Measurements from ENCODE around the gene CCNL2.
A peak's percentile ranks its signal among the peaks of the same experiment; 100 is the strongest.
"Not testable (repeated sequence)": the region's sequence is repeated elsewhere in the genome, so short reads cannot be mapped to it uniquely, and the experiment has no call there.

CCNL2 gene

DNA sequence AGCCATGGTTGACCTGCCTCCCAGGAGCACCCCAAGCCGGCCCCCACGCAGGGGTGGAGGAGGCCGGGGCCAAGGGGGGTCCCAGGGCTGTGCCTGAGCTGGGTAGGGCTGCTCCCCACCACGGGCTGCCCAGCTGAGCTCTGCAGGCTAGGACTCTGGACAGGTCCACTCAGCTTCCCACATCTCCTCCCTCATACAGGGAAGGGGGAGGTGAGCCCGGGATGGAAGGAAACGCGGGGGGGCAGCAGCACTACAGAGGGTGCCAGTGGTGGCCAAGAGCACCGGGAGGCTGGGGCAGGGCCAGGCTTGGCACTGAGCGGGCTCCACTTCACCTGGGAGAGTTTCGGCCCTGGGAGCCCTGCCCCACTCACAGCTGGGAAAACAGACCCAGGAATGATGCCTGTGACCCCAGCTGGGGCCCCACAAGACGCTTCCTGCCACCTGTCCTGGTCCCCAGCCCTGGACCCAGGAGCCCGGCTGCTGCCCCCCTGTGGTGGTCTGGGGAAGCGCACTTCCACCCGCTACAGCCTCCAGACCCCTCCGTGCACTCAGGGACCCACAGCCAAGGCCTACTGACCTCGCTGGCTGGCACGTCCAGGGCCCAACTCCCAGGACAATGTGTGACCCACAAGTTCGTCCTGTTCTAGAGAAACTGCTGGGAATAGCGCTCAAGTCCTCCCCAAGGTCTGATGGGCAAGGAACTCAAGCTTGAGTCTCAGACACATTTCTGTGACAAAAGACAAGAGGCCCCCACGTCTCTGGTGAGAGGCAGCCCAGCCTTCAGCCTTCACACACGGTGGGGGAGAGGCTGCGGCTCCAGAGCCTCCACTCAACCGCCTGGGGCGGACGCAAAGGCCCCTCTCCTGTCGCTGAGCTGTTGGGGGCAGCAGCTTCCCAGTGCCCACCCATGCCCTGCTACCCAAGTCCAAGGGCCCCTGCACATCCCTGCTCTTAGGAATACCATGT lies 27.1 kb downstream of the CCNL2 start:
- H3K9ac ChIP-seq (ENCODE audit: low read depth, low read length, poor library complexity), result no peak overlapping the region
- H4K8ac ChIP-seq (ENCODE audit: low read depth, low read length), result no peak overlapping the region
- peaks cover 26% of the 10 kb centered on the region for H3K79me1 ChIP-seq (ENCODE audit: low read depth, low read length)
- H2AK5ac ChIP-seq (ENCODE audit: low read depth, low read length), result peak overlapping the region; percentile 40
- no peak overlapping the region for H3K27ac ChIP-seq (replicated peaks; ENCODE audit: low read length)
- no peak overlapping the region for H3K4me3 ChIP-seq (ENCODE audit: low read length in 2 of 2)
- H2BK5ac ChIP-seq (ENCODE audit: low read length), result no peak overlapping the region
- H3K4me1 ChIP-seq (ENCODE audit: control insufficient read depth in 2 of 2, insufficient read depth in 1 of 2, low read depth in 1 of 2, low read length in 2 of 2), result peaks cover 13 to 17% of the 10 kb centered on the region in 2 donors
- no peak overlapping the region for H3K14ac ChIP-seq (ENCODE audit: low read length)
- WGBS, 2 donors (ENCODE audit: extremely low coverage in 2 of 2, insufficient read length in 2 of 2, insufficient replicate concordance in 1 of 2), result no CpG with 5 or more reads among the region's 26 CpGs
- H3K9me3 ChIP-seq (replicated peaks in 1 of 2; ENCODE audit: control insufficient read depth in 2 of 2, insufficient read depth in 1 of 2, low read depth in 1 of 2, low read length in 2 of 2), result peaks cover 0 to 3% of the 10 kb centered on the region in 2 donors
- no peak for DNase-seq (ENCODE audit: low spot score)
- H3K36me3 ChIP-seq (replicated peaks in 1 of 2; ENCODE audit: control insufficient read depth in 2 of 2, insufficient read depth in 2 of 2, low read length in 2 of 2), result peaks cover 14 to 15% of the 10 kb centered on the region in 2 donors
- H3K4me2 ChIP-seq (ENCODE audit: insufficient read depth, low read length, poor library complexity, severe bottlenecking), result no peak overlapping the region
- H3K27me3 ChIP-seq (ENCODE audit: control insufficient read depth in 3 of 3, insufficient read depth in 3 of 3, low read depth in 1 of 3, low read length in 3 of 3), result peaks cover 0 to 2% (median 0%) of the 10 kb centered on the region in 3 experiments
- peak overlapping the region; percentile 89 for H3K4ac ChIP-seq (ENCODE audit: low read length)
- H2BK120ac ChIP-seq (ENCODE audit: low read depth, low read length), result no peak overlapping the region
- no peak overlapping the region for H2AFZ ChIP-seq (ENCODE audit: low read length)
- H2BK12ac ChIP-seq (ENCODE audit: low read length), result peak overlapping the region; percentile 90
- H3K23ac ChIP-seq (ENCODE audit: low read depth, low read length, poor library complexity), result peak overlapping the region; percentile 89
- H3K18ac ChIP-seq (ENCODE audit: low read length), result peak overlapping the region; percentile 64
- H4K91ac ChIP-seq (ENCODE audit: low read depth, low read length, poor library complexity), result no peak overlapping the region
- H2BK15ac ChIP-seq (ENCODE audit: low read length), result no peak overlapping the region

- H2BK15ac ChIP-seq (ENCODE audit: low read length), result no peak overlapping the region
- no peak overlapping the region for H3K4me3 ChIP-seq (ENCODE audit: low read length in 2 of 2)
- peak overlapping the region; percentile 90 for H2BK12ac ChIP-seq (ENCODE audit: low read length)
- WGBS, 2 donors (ENCODE audit: extremely low coverage in 2 of 2, insufficient read length in 2 of 2, insufficient replicate concordance in 1 of 2), result no CpG with 5 or more reads among the region's 12 CpGs
- no peak overlapping the region for H3K18ac ChIP-seq (ENCODE audit: low read length)
- peak overlapping the region; percentile 89 for H3K23ac ChIP-seq (ENCODE audit: low read depth, low read length, poor library complexity)
- H3K4ac ChIP-seq (ENCODE audit: low read length), result peak overlapping the region; percentile 89
- DNase-seq (ENCODE audit: low spot score), result no peak
- H2BK5ac ChIP-seq (ENCODE audit: low read length), result no peak overlapping the region
- no peak overlapping the region for H2AFZ ChIP-seq (ENCODE audit: low read length)
- peak overlapping the region; percentile 40 for H2AK5ac ChIP-seq (ENCODE audit: low read depth, low read length)
- peaks cover 0 to 9% of the 10 kb centered on the region in 2 donors for H3K9me3 ChIP-seq (replicated peaks in 1 of 2; ENCODE audit: control insufficient read depth in 2 of 2, insufficient read depth in 1 of 2, low read depth in 1 of 2, low read length in 2 of 2)
- no peak overlapping the region for H3K4me2 ChIP-seq (ENCODE audit: insufficient read depth, low read length, poor library complexity, severe bottlenecking)
- peaks cover 14 to 15% of the 10 kb centered on the region in 2 donors for H3K36me3 ChIP-seq (replicated peaks in 1 of 2; ENCODE audit: control insufficient read depth in 2 of 2, insufficient read depth in 2 of 2, low read length in 2 of 2)
- peaks cover 26% of the 10 kb centered on the region for H3K79me1 ChIP-seq (ENCODE audit: low read depth, low read length)
- no peak overlapping the region for H2BK120ac ChIP-seq (ENCODE audit: low read depth, low read length)
- H3K9ac ChIP-seq (ENCODE audit: low read depth, low read length, poor library complexity), result no peak overlapping the region
- peaks cover 13 to 17% of the 10 kb centered on the region in 2 donors for H3K4me1 ChIP-seq (ENCODE audit: control insufficient read depth in 2 of 2, insufficient read depth in 1 of 2, low read depth in 1 of 2, low read length in 2 of 2)
- peaks cover 0 to 2% (median 0%) of the 10 kb centered on the region in 3 experiments for H3K27me3 ChIP-seq (ENCODE audit: control insufficient read depth in 3 of 3, insufficient read depth in 3 of 3, low read depth in 1 of 3, low read length in 3 of 3)
- H4K91ac ChIP-seq (ENCODE audit: low read depth, low read length, poor library complexity), result no peak overlapping the region
- peak overlapping the region; percentile 82 for H4K8ac ChIP-seq (ENCODE audit: low read depth, low read length)
- no peak overlapping the region for H3K14ac ChIP-seq (ENCODE audit: low read length)
- no peak overlapping the region for H3K27ac ChIP-seq (replicated peaks; ENCODE audit: low read length)
Measured at GRCh38 chr1:1371364-1371745, 27.8 kb downstream of the CCNL2 start.

- Histone ChIP-seq H2BK12ac (ENCODE audit: low read length) (peak overlapping the region; percentile 22), H2AFZ (ENCODE audit: low read length) (no peak overlapping the region), H3K18ac (ENCODE audit: low read length) (no peak overlapping the region), H3K4ac (ENCODE audit: low read length) (no peak overlapping the region), H2AK5ac (ENCODE audit: low read depth, low read length) (peak overlapping the region; percentile 52), H3K4me3 (ENCODE audit: low read length in 2 of 2) (peak overlapping the region in 1 of 2 donors; percentile 16), H3K23ac (ENCODE audit: low read depth, low read length, poor library complexity) (no peak overlapping the region), H2BK120ac (ENCODE audit: low read depth, low read length) (no peak overlapping the region), H3K4me1 (ENCODE audit: control insufficient read depth in 2 of 2, insufficient read depth in 1 of 2, low read depth in 1 of 2, low read length in 2 of 2) (peaks cover 11 to 14% of the 10 kb centered on the region in 2 donors), H2BK5ac (ENCODE audit: low read length) (no peak overlapping the region), H3K79me1 (ENCODE audit: low read depth, low read length) (peaks cover 26% of the 10 kb centered on the region), H3K9ac (ENCODE audit: low read depth, low read length, poor library complexity) (no peak overlapping the region), H2BK15ac (ENCODE audit: low read length) (peak overlapping the region; percentile 43), H4K8ac (ENCODE audit: low read depth, low read length) (no peak overlapping the region), H4K91ac (ENCODE audit: low read depth, low read length, poor library complexity) (no peak overlapping the region), H3K4me2 (ENCODE audit: insufficient read depth, low read length, poor library complexity, severe bottlenecking) (no peak overlapping the region), H3K36me3 (replicated peaks in 1 of 2; ENCODE audit: control insufficient read depth in 2 of 2, insufficient read depth in 2 of 2, low read length in 2 of 2) (peaks cover 14 to 15% of the 10 kb centered on the region in 2 donors), H3K14ac (ENCODE audit: low read length) (no peak overlapping the region), H3K9me3 (replicated peaks in 1 of 2; ENCODE audit: control insufficient read depth in 2 of 2, insufficient read depth in 1 of 2, low read depth in 1 of 2, low read length in 2 of 2) (peaks cover 4 to 13% of the 10 kb centered on the region in 2 donors), H3K27ac (replicated peaks; ENCODE audit: low read length) (no peak overlapping the region), H3K27me3 (ENCODE audit: control insufficient read depth in 3 of 3, insufficient read depth in 3 of 3, low read depth in 1 of 3, low read length in 3 of 3) (peaks cover 0 to 2% (median 0%) of the 10 kb centered on the region in 3 experiments)
- no peak for DNase-seq (ENCODE audit: low spot score)
- no CpG with 5 or more reads among the region's 16 CpGs for WGBS, 2 donors (ENCODE audit: extremely low coverage in 2 of 2, insufficient read length in 2 of 2, insufficient replicate concordance in 1 of 2)
Measured at GRCh38 chr1:1370771-1371300, 28.3 kb downstream of the CCNL2 start.

DNA sequence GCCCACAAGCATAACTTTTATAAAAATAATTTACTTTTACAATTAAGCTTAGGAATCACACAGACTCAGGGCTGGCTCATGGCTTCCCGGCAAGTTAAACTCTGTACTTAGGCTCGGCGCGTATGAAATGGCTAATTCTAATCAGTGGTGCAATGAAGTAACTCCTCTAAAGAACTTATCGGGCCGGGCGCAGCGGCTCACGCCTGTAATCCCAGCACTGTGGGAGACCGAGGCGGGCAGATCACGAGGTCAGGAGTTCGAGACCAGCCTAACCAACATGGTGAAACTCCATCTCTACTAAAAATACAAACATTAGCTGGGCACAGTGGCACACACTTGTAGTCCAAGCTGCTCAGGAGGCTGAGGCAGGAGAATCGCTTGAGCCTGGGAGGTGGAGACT lies 29.0 kb downstream of the CCNL2 start:
- not testable (repeated sequence) for H3K27me3 ChIP-seq (ENCODE audit: control insufficient read depth in 3 of 3, insufficient read depth in 3 of 3, low read depth in 1 of 3, low read length in 3 of 3); H3K23ac ChIP-seq (ENCODE audit: low read depth, low read length, poor library complexity); H2AFZ ChIP-seq (ENCODE audit: low read length); H3K27ac ChIP-seq (replicated peaks; ENCODE audit: low read length); H3K4me2 ChIP-seq (ENCODE audit: insufficient read depth, low read length, poor library complexity, severe bottlenecking); H4K8ac ChIP-seq (ENCODE audit: low read depth, low read length); H2BK12ac ChIP-seq (ENCODE audit: low read length); H3K9ac ChIP-seq (ENCODE audit: low read depth, low read length, poor library complexity); H3K4me3 ChIP-seq (ENCODE audit: low read length in 2 of 2); H3K14ac ChIP-seq (ENCODE audit: low read length); DNase-seq (ENCODE audit: low spot score); H2BK120ac ChIP-seq (ENCODE audit: low read depth, low read length); H3K4ac ChIP-seq (ENCODE audit: low read length); H4K91ac ChIP-seq (ENCODE audit: low read depth, low read length, poor library complexity); H3K18ac ChIP-seq (ENCODE audit: low read length); H2BK15ac ChIP-seq (ENCODE audit: low read length); H2AK5ac ChIP-seq (ENCODE audit: low read depth, low read length); H2BK5ac ChIP-seq (ENCODE audit: low read length)
- H3K36me3 ChIP-seq (replicated peaks in 1 of 2; ENCODE audit: control insufficient read depth in 2 of 2, insufficient read depth in 2 of 2, low read length in 2 of 2), result peaks cover 14 to 15% of the 10 kb centered on the region in 2 donors
- H3K9me3 ChIP-seq (replicated peaks in 1 of 2; ENCODE audit: control insufficient read depth in 2 of 2, insufficient read depth in 1 of 2, low read depth in 1 of 2, low read length in 2 of 2), result peaks cover 5 to 14% of the 10 kb centered on the region in 2 donors
- WGBS, 2 donors (ENCODE audit: extremely low coverage in 2 of 2, insufficient read length in 2 of 2, insufficient replicate concordance in 1 of 2), result no CpG with 5 or more reads among the region's 14 CpGs
- peaks cover 11 to 13% of the 10 kb centered on the region in 2 donors for H3K4me1 ChIP-seq (ENCODE audit: control insufficient read depth in 2 of 2, insufficient read depth in 1 of 2, low read depth in 1 of 2, low read length in 2 of 2)
- H3K79me1 ChIP-seq (ENCODE audit: low read depth, low read length), result peaks cover 26% of the 10 kb centered on the region
